ENCODE measurements around the gene AGTPBP1. TPM values are rescaled to one million over a fixed set of nuclear protein-coding genes. Genes with fewer than 3 reads are reported as not detected.

The AGTPBP1 gene
- total RNA-seq, 2 experiments from 2014 or later: 24.2 to 37.2 TPM

- Histone ChIP-seq H3K4me1 (ENCODE audit: insufficient read depth, low read length, poor library complexity, severe bottlenecking) (no peaks in the 10 kb centered on the region), H2AFZ (ENCODE audit: low read length) (no peak overlapping the region), H3K79me2 (ENCODE audit: insufficient read depth, low read depth, low read length) (peaks cover 6% of the 10 kb centered on the region), H3K9me2 (ENCODE audit: insufficient read depth, low read length) (no peaks in the 10 kb centered on the region), H3K4me3 (ENCODE audit: low read depth, low read length, poor library complexity, severe bottlenecking) (no peak overlapping the region), H3K27ac (ENCODE audit: low read depth, low read length, poor library complexity, severe bottlenecking) (no peak overlapping the region), H3K36me3 (ENCODE audit: insufficient read depth, low read length) (peaks cover 33% of the 10 kb centered on the region), H3K9me3 (ENCODE audit: low read length) (0 out of 2 replicates have a peak, but pooled peaks cover 3% of the 10 kb centered on the region), H3K4me2 (ENCODE audit: low read length) (no peak overlapping the region), H4K20me1 (ENCODE audit: insufficient read depth, low read length) (no peaks in the 10 kb centered on the region)
- DNase-seq (ENCODE audit: low spot score): no peak
- intact Hi-C loops (cut with micrococcal nuclease; ENCODE audit: unreplicated experiment): no loop called here
- ChIA-PET CTCF (ENCODE audit: unreplicated experiment) (no interaction called here), POLR2A (interaction anchor here (0.7 to 0.8 kb wide), 3 partner anchors 14 to 396 kb away, joined by 4 to 6 read pairs (median 5); no protein-coding TSS in a partner anchor)
- TF ChIP-seq EZH2phosphoT487 (IDR thresholded peaks at IDR 0.05; ENCODE audit: borderline replicate concordance, low read depth, low read length) (no peak), CTCF (conservative IDR thresholded peaks at IDR 0.05; ENCODE audit: low read length) (no peak)
- no TSS peak for BruUV-seq (replicated peaks)
These were observed 53.4 kb downstream of the AGTPBP1 start for GRCh38 chr9:85688361-85688760.

GRCh38 chr9:85685081-85685480 is 56.7 kb downstream of the AGTPBP1 start:
- no peaks in the 10 kb centered on the region for H4K20me1 ChIP-seq (ENCODE audit: insufficient read depth, low read length)
- H3K4me1 ChIP-seq (ENCODE audit: insufficient read depth, low read length, poor library complexity, severe bottlenecking): no peaks in the 10 kb centered on the region
- H2AFZ ChIP-seq (ENCODE audit: low read length): no peak overlapping the region

More at GRCh38 chr9:85685081-85685480, 56.7 kb downstream of the AGTPBP1 start:
- Histone ChIP-seq H3K9me3 (ENCODE audit: low read length) (0 out of 2 replicates have a peak, but pooled peaks cover 3% of the 10 kb centered on the region), H3K9me2 (ENCODE audit: insufficient read depth, low read length) (no peaks in the 10 kb centered on the region), H3K79me2 (ENCODE audit: insufficient read depth, low read depth, low read length) (peaks cover 6% of the 10 kb centered on the region; the same call in 1 of the 2 replicates), H3K4me2 (ENCODE audit: low read length) (no peak overlapping the region), H3K27ac (ENCODE audit: low read depth, low read length, poor library complexity, severe bottlenecking) (no peak overlapping the region), H3K36me3 (ENCODE audit: insufficient read depth, low read length) (peaks cover 17% of the 10 kb centered on the region), H3K4me3 (ENCODE audit: low read depth, low read length, poor library complexity, severe bottlenecking) (no peak overlapping the region)
- BruUV-seq (replicated peaks): no TSS peak
- no peak for DNase-seq (ENCODE audit: low spot score)
- TF ChIP-seq CTCF (conservative IDR thresholded peaks at IDR 0.05; ENCODE audit: low read length) (no peak), EZH2phosphoT487 (IDR thresholded peaks at IDR 0.05; ENCODE audit: borderline replicate concordance, low read depth, low read length) (no peak)
- ChIA-PET CTCF (ENCODE audit: unreplicated experiment) (no interaction called here), POLR2A (interaction anchor here (0.7 kb wide), 1 partner anchor 51 kb away, joined by 3 read pairs; no protein-coding TSS in a partner anchor)
- intact Hi-C loops (cut with micrococcal nuclease; ENCODE audit: unreplicated experiment): no loop called here
